Measurements from ENCODE around the gene NPAS3.

Gene NPAS3

DNA sequence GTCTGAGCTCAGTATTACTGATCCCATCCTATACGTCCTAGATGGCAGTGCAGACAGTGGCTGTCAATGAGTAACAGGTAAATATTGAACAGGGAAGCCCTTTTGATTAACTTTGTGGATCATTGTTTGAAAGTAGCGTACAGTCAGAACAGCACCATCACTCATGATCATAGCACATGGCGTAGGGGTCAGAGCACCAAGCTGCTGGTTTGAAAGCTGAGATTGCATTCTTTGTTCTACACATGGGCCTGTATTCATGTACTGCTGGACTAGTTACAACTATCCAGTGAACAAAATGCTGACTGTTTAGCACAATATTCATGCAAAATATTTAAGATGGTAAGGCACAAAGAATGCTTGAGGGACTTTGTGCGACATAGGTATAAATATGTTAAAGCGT lies 131.8 kb downstream of the NPAS3 start:
- Histone ChIP-seq H3K4me1 (ENCODE audit: control insufficient read depth, insufficient read depth, low read length) (no peaks in the 10 kb centered on the region), H3K9me3 (ENCODE audit: control insufficient read depth, insufficient read depth, low read depth, low read length) (no peaks in the 10 kb centered on the region), H3K27ac (ENCODE audit: extremely low read depth, low read depth, low read length) (no peak overlapping the region), H3K4me3 (ENCODE audit: low read depth, low read length) (no peak overlapping the region), H3K36me3 (ENCODE audit: control insufficient read depth in 2 of 2, insufficient read depth in 1 of 2, low read length in 2 of 2) (no peaks in the 10 kb centered on the region)
- ChIA-PET CTCF (no interaction called here), POLR2A (no interaction called here)
- TF ChIP-seq HOXA7 (CRISPR knock-in tag; IDR thresholded peaks at IDR 0.05; ENCODE audit: borderline replicate concordance) (no peak), GLI2 (tag by site-specific recombination; IDR thresholded peaks at IDR 0.05; ENCODE audit: borderline replicate concordance, low read depth) (no peak), GLIS2 (tag by site-specific recombination; IDR thresholded peaks at IDR 0.05) (no peak), ZNF561 (tag by site-specific recombination; IDR thresholded peaks at IDR 0.05; ENCODE audit: borderline replicate concordance) (no peak), ZNF837 (tag by site-specific recombination; IDR thresholded peaks at IDR 0.05) (no peak), ZNF585B (tag by site-specific recombination; IDR thresholded peaks at IDR 0.05) (no peak), MEIS1 (CRISPR knock-in tag; IDR thresholded peaks at IDR 0.05; ENCODE audit: borderline replicate concordance) (no peak), KLF1 (tag by site-specific recombination; IDR thresholded peaks at IDR 0.05) (no peak), ZNF112 (tag by site-specific recombination; IDR thresholded peaks at IDR 0.05) (no peak)
- TF ChIP-seq, protein P1, sequence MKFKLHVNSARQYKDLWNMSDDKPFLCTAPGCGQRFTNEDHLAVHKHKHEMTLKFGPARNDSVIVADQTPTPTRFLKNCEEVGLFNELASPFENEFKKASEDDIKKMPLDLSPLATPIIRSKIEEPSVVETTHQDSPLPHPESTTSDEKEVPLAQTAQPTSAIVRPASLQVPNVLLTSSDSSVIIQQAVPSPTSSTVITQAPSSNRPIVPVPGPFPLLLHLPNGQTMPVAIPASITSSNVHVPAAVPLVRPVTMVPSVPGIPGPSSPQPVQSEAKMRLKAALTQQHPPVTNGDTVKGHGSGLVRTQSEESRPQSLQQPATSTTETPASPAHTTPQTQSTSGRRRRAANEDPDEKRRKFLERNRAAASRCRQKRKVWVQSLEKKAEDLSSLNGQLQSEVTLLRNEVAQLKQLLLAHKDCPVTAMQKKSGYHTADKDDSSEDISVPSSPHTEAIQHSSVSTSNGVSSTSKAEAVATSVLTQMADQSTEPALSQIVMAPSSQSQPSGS (tag by site-specific recombination; IDR thresholded peaks at IDR 0.05; ENCODE audit: low read depth) = no peak
- TF ChIP-seq, protein P2, sequence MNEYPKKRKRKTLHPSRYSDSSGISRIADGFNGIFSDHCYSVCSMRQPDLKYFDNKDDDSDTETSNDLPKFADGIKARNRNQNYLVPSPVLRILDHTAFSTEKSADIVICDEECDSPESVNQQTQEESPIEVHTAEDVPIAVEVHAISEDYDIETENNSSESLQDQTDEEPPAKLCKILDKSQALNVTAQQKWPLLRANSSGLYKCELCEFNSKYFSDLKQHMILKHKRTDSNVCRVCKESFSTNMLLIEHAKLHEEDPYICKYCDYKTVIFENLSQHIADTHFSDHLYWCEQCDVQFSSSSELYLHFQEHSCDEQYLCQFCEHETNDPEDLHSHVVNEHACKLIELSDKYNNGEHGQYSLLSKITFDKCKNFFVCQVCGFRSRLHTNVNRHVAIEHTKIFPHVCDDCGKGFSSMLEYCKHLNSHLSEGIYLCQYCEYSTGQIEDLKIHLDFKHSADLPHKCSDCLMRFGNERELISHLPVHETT (tag by site-specific recombination; IDR thresholded peaks at IDR 0.05) = no peak
- TF ChIP-seq, protein P3, sequence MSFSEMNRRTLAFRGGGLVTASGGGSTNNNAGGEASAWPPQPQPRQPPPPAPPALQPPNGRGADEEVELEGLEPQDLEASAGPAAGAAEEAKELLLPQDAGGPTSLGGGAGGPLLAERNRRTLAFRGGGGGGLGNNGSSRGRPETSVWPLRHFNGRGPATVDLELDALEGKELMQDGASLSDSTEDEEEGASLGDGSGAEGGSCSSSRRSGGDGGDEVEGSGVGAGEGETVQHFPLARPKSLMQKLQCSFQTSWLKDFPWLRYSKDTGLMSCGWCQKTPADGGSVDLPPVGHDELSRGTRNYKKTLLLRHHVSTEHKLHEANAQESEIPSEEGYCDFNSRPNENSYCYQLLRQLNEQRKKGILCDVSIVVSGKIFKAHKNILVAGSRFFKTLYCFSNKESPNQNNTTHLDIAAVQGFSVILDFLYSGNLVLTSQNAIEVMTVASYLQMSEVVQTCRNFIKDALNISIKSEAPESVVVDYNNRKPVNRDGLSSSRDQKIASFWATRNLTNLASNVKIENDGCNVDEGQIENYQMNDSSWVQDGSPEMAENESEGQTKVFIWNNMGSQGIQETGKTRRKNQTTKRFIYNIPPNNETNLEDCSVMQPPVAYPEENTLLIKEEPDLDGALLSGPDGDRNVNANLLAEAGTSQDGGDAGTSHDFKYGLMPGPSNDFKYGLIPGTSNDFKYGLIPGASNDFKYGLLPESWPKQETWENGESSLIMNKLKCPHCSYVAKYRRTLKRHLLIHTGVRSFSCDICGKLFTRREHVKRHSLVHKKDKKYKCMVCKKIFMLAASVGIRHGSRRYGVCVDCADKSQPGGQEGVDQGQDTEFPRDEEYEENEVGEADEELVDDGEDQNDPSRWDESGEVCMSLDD (tag by site-specific recombination; IDR thresholded peaks at IDR 0.05) = no peak
- TF ChIP-seq, protein P4, sequence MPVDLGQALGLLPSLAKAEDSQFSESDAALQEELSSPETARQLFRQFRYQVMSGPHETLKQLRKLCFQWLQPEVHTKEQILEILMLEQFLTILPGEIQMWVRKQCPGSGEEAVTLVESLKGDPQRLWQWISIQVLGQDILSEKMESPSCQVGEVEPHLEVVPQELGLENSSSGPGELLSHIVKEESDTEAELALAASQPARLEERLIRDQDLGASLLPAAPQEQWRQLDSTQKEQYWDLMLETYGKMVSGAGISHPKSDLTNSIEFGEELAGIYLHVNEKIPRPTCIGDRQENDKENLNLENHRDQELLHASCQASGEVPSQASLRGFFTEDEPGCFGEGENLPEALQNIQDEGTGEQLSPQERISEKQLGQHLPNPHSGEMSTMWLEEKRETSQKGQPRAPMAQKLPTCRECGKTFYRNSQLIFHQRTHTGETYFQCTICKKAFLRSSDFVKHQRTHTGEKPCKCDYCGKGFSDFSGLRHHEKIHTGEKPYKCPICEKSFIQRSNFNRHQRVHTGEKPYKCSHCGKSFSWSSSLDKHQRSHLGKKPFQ (tag by site-specific recombination; IDR thresholded peaks at IDR 0.05) = no peak
- TF ChIP-seq, protein P5, sequence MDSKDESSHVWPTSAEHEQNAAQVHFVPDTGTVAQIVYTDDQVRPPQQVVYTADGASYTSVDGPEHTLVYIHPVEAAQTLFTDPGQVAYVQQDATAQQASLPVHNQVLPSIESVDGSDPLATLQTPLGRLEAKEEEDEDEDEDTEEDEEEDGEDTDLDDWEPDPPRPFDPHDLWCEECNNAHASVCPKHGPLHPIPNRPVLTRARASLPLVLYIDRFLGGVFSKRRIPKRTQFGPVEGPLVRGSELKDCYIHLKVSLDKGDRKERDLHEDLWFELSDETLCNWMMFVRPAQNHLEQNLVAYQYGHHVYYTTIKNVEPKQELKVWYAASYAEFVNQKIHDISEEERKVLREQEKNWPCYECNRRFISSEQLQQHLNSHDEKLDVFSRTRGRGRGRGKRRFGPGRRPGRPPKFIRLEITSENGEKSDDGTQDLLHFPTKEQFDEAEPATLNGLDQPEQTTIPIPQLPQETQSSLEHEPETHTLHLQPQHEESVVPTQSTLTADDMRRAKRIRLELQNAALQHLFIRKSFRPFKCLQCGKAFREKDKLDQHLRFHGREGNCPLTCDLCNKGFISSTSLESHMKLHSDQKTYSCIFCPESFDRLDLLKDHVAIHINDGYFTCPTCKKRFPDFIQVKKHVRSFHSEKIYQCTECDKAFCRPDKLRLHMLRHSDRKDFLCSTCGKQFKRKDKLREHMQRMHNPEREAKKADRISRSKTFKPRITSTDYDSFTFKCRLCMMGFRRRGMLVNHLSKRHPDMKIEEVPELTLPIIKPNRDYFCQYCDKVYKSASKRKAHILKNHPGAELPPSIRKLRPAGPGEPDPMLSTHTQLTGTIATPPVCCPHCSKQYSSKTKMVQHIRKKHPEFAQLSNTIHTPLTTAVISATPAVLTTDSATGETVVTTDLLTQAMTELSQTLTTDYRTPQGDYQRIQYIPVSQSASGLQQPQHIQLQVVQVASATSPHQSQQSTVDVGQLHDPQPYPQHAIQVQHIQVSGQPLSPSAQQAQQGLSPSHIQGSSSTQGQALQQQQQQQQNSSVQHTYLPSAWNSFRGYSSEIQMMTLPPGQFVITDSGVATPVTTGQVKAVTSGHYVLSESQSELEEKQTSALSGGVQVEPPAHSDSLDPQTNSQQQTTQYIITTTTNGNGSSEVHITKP (tag by site-specific recombination; IDR thresholded peaks at IDR 0.05) = no peak
- TF ChIP-seq, protein P6, sequence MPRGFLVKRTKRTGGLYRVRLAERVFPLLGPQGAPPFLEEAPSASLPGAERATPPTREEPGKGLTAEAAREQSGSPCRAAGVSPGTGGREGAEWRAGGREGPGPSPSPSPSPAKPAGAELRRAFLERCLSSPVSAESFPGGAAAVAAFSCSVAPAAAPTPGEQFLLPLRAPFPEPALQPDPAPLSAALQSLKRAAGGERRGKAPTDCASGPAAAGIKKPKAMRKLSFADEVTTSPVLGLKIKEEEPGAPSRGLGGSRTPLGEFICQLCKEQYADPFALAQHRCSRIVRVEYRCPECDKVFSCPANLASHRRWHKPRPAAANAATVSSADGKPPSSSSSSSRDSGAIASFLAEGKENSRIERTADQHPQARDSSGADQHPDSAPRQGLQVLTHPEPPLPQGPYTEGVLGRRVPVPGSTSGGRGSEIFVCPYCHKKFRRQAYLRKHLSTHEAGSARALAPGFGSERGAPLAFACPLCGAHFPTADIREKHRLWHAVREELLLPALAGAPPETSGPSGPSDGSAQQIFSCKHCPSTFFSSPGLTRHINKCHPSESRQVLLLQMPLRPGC (tag by site-specific recombination; IDR thresholded peaks at IDR 0.05) = no peak
